CD4-positive, alpha-beta T cell (primary cell): ENCODE results near the gene PPP1R15A. TPM values are rescaled to one million over a fixed set of nuclear protein-coding genes. Genes with fewer than 3 reads are reported as not detected.
"Not testable (repeated sequence)": the region's sequence is repeated elsewhere in the genome, so short reads cannot be mapped to it uniquely, and the experiment has no call there.

ENCODE experiments used
- ATAC-seq: fragments of 200-7000 bp; cut with Tn5 transposase; one replicate; pipeline ENCODE4 v1.10.0; 2022; ENCODE audit warnings: mild to moderate bottlenecking; ENCODE audit not compliant: poor library complexity
- CTCF ChIA-PET: fragments of 350-600 bp; sonication (Branson Sonifier 250); formaldehyde crosslinking; loops from one replicate; lab custom pipeline; 2021; ENCODE audit warnings: antibody characterized with exemption, inconsistent platforms; lab: Charles Lee
- POLR2A ChIA-PET: fragments of 350-600 bp; sonication (Branson Sonifier 250); formaldehyde crosslinking; loops from one replicate; lab custom pipeline; 2021; ENCODE audit warnings: antibody characterized with exemption, inconsistent platforms; lab: Charles Lee
- DNase-seq, 14 experiments: peaks; one replicate each; pipeline ENCODE4 v3.0.0-alpha.2; 2013 to 2020; ENCODE audit warnings: mixed read lengths in 2 of 14
- H3K27ac ChIP-seq, 2 donors: one replicate each; pipeline versions ENCODE4 v1.5.1 to v1.7.0; 2013; ENCODE audit warnings: low read length in 2 of 2, low read depth in 1 of 2, mild to moderate bottlenecking in 1 of 2
- H3K27me3 ChIP-seq, 2 experiments: 1 replicate in 1 of 2; 2 replicates in 1 of 2; pipeline versions ENCODE4 v1.6.1 to v1.7.0; 2013; ENCODE audit warnings: low read length in 2 of 2, control low read depth in 1 of 2, mild to moderate bottlenecking in 1 of 2, moderate library complexity in 1 of 2; ENCODE audit not compliant: insufficient read depth in 2 of 2, control insufficient read depth in 1 of 2
- H3K36me3 ChIP-seq: one replicate; pipeline ENCODE4 v1.6.1; 2013; ENCODE audit warnings: low read length, control low read depth; ENCODE audit not compliant: insufficient read depth
- H3K4me1 ChIP-seq: one replicate; pipeline ENCODE4 v1.6.1; 2013; ENCODE audit warnings: low read length, control low read depth; ENCODE audit not compliant: insufficient read depth
- H3K4me3 ChIP-seq: one replicate; pipeline ENCODE4 v1.5.1; 2013; ENCODE audit warnings: mild to moderate bottlenecking, low read length, moderate library complexity
- H3K9me3 ChIP-seq, 2 experiments: 1 replicate in 1 of 2; 2 replicates in 1 of 2; pipeline versions ENCODE4 v1.6.1 to v1.7.0; 2013; ENCODE audit warnings: low read length in 2 of 2, mild to moderate bottlenecking in 2 of 2, control low read depth in 1 of 2, moderate library complexity in 1 of 2; ENCODE audit not compliant: control insufficient read depth in 1 of 2, insufficient read depth in 1 of 2
- H3K27ac Mint-ChIP-seq: one replicate; pipeline ENCODE4 v1.8.0; 2020; ENCODE audit warnings: mixed read lengths
- H3K27me3 Mint-ChIP-seq: one replicate; pipeline ENCODE4 v1.8.0; 2021; ENCODE audit warnings: mixed read lengths
- H3K36me3 Mint-ChIP-seq: one replicate; pipeline ENCODE4 v1.8.0; 2021; ENCODE audit warnings: low read depth, mixed read lengths
- H3K4me1 Mint-ChIP-seq: one replicate; pipeline ENCODE4 v1.8.0; 2021; ENCODE audit warnings: low read depth, mixed read lengths
- H3K4me3 Mint-ChIP-seq: one replicate; pipeline ENCODE4 v1.8.0; 2020; ENCODE audit warnings: mild to moderate bottlenecking, mixed read lengths
- H3K9me3 Mint-ChIP-seq: one replicate; pipeline ENCODE4 v1.8.0; 2020; ENCODE audit warnings: mixed read lengths
- intact Hi-C, 2 experiments: fragments of 100-400 bp; cut with DNase I in 1 of 2; cut with micrococcal nuclease in 1 of 2; formaldehyde crosslinking; loops; one replicate each; pipeline versions ENCODE4 v1.15.1 to v1.9.0; 2023 to 2025; cut with DNase I, micrococcal nuclease
- total RNA-seq, 174 experiments: library from RNA in 2 of 174; stranded (reverse) in 2 of 174; gene quantifications; one replicate each; pipeline ENCODE4 v1.2.3 and lab custom pipeline; 2021 to 2026
- TF ChIP-seq, protein P1 (sequence below): fragments of 200-600 bp; IDR thresholded peaks from one replicate; pipeline ENCODE4 v1.8.0; 2022; ENCODE audit warnings: antibody characterized with exemption, mild to moderate bottlenecking

The PPP1R15A gene
- total RNA-seq, 2 experiments from 2014 or later: 569 to 584 TPM

DNA sequence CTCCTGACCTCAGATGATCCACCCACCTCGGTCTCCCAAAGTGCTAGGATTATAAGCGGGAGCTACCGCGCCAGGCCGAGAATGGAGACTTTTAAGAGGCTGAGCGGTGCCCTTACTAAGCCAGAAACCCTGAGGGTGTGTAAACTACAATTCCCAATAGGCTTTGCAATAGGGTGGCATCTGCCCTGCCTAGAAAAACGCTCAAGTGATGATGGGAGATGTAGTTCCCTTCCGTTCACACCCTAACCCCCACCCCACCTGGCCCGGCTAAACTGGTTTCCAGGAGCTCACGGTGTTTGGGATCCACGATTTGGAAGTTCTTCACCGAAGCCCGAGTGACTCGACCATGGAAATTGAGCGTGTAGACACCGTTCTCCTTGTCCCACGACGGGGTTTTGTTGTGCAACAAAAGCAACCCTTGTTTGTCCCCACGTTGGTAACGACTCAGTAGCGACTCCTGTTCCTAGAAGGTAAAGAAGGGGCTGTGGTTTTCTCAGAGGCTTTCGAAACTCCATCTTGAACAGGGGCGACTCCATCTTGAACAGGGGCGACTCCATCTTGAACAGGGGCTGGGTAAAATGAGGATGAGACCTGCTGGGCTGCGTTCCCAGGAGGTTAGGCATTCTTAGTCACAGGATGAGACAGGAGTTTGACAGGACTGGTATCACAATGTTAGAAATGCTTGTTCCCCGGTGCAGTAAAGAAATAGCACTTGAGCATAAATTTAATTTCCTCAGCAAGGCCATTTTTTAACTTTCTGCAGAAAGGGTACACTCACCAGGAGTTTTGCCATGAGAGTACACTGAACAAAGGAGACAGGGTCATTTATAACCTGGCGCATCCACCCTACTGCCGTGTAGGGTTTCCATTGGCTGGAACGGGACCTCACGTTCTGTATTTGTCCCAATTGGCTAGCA, 9.8 kb downstream of the PPP1R15A start:
- DNase-seq: peak in 4 of 14 experiments; percentile 30 to 70 (median 53)

DNA sequence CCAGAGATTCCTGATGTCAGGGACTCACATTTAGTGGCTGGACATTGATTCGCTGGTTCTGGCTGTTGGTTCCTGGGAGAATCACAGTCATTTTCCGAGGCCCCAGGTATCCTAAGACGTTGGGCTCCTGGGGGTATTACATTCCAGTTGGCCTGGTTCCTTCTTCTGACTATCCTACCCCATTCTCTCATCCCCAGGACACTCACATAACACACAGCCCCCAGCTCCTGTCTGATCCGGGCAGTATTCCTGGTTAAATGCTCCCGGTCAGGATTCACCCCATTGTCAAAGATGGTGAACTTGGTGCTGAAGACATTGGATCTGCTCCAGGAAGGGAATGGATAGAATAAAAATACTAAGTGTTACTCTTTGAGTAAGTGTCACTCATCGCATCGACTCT, 11.5 kb downstream of the PPP1R15A start:
- intact Hi-C loops: no loop called here
- ChIA-PET CTCF (no interaction called here), POLR2A (interaction anchor here (1.0 kb wide), 1 partner anchor 12 kb away, joined by 3 read pairs; the partner anchor contains the start of gene PPP1R15A)
- Mint-ChIP-seq H3K4me3 (no peak overlapping the region), H3K27me3 (no peaks in the 10 kb centered on the region), H3K4me1 (peaks cover under 1% of the 10 kb centered on the region), H3K36me3 (peaks cover 2% of the 10 kb centered on the region), H3K9me3 (no peaks in the 10 kb centered on the region), H3K27ac (no peak overlapping the region)
- Histone ChIP-seq H3K27me3 (no peaks in the 10 kb centered on the region), H3K27ac (no peak overlapping the region), H3K9me3 (no peaks in the 10 kb centered on the region), H3K4me1 (no peaks in the 10 kb centered on the region), H3K36me3 (peaks cover under 1% of the 10 kb centered on the region), H3K4me3 (no peak overlapping the region)
- no peak for DNase-seq
- no peak for ATAC-seq
- TF ChIP-seq, protein P1, sequence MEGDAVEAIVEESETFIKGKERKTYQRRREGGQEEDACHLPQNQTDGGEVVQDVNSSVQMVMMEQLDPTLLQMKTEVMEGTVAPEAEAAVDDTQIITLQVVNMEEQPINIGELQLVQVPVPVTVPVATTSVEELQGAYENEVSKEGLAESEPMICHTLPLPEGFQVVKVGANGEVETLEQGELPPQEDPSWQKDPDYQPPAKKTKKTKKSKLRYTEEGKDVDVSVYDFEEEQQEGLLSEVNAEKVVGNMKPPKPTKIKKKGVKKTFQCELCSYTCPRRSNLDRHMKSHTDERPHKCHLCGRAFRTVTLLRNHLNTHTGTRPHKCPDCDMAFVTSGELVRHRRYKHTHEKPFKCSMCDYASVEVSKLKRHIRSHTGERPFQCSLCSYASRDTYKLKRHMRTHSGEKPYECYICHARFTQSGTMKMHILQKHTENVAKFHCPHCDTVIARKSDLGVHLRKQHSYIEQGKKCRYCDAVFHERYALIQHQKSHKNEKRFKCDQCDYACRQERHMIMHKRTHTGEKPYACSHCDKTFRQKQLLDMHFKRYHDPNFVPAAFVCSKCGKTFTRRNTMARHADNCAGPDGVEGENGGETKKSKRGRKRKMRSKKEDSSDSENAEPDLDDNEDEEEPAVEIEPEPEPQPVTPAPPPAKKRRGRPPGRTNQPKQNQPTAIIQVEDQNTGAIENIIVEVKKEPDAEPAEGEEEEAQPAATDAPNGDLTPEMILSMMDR: no peak

More for the DNA sequence above, 9.8 kb downstream of the PPP1R15A start:
- H3K27me3 ChIP-seq: no peaks in the 10 kb centered on the region
- no peak overlapping the region for H3K27ac Mint-ChIP-seq
- H3K4me1 Mint-ChIP-seq: peaks cover 5% of the 10 kb centered on the region
- no peak overlapping the region for H3K4me3 Mint-ChIP-seq
- H3K9me3 Mint-ChIP-seq: no peaks in the 10 kb centered on the region
- H3K36me3 ChIP-seq: peaks cover 7% of the 10 kb centered on the region
- TF ChIP-seq, protein P1: no peak
- H3K36me3 Mint-ChIP-seq: peaks cover 15% of the 10 kb centered on the region
- no peaks in the 10 kb centered on the region for H3K27me3 Mint-ChIP-seq
- ChIA-PET POLR2A (no interaction called here), CTCF (no interaction called here)
- H3K9me3 ChIP-seq: no peaks in the 10 kb centered on the region
- no peaks in the 10 kb centered on the region for H3K4me1 ChIP-seq
- no peak overlapping the region for H3K27ac ChIP-seq
- no peak overlapping the region for H3K4me3 ChIP-seq
- ATAC-seq: peak; percentile 80
- intact Hi-C loops: no loop called here

DNA sequence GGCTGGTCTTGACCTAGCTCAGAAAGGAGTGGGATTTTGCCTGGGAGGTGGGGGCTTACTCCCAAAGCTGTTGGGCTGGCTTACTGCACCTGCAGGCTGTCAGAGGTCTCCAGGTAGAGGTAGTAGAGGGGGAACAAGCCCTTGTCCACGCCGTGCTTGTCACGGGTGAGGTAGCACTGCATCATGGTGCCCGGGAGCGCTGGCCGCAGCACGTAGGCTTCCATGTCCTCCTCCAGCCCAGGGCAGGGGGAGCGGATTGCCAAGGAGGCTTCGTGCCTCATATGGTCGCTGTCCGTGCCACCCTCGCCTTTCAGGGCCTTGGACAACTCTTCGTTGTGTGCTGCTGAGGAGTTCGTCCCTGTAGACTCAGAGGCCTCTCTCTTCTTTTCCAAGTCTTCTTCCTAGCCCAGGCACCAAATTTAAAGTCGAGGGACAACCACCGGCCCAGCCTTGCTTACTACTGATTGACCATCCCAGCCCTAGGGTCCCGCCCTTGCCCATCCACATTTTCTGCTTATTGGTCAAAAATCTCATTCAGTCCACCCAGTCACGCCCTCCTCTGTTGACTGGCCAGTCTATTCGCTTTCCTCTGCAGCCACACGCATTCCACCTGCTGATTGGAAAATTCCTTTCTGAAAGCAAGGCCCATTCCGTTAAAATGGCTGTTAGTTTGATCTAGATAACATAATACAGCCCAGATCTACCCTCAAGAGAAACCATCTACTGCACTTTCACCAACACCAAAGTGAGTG, 15.8 kb downstream of the PPP1R15A start:
- Mint-ChIP-seq H3K9me3 (no peaks in the 10 kb centered on the region), H3K4me1 (no peaks in the 10 kb centered on the region), H3K4me3 (no peak overlapping the region), H3K27me3 (peaks cover 21% of the 10 kb centered on the region), H3K36me3 (no peaks in the 10 kb centered on the region), H3K27ac (no peak overlapping the region)
- Histone ChIP-seq H3K9me3 (no peaks in the 10 kb centered on the region), H3K4me3 (no peak overlapping the region), H3K27ac (no peak overlapping the region), H3K36me3 (no peaks in the 10 kb centered on the region), H3K4me1 (no peaks in the 10 kb centered on the region), H3K27me3 (no peaks in the 10 kb centered on the region)
- CTCF ChIA-PET: no interaction called here
- intact Hi-C loops: no loop called here
- DNase-seq (no peak), ATAC-seq (no peak)
- POLR2A ChIA-PET: no interaction called here
- TF ChIP-seq, protein P1: no peak

DNA sequence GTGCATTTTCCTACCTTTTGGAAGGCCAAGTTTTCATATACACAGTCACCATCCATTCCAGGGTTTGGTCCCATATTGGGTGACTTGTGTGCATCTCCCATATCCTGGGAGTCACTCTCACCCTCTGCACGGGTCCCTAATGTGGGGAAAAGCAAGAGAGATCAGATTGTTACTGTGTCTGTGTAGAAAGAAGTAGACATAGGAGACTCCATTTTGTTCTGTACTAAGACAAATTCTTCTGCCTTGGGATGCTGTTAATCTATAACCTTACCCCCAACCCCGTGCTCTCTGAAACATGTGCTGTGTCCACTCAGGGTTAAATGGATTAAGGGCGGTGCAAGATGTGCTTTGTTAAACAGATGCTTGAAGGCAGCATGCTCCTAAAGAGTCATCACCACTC, 17.3 kb downstream of the PPP1R15A start:
- POLR2A ChIA-PET, H3K27ac Mint-ChIP-seq, H3K36me3 Mint-ChIP-seq, H3K4me3 ChIP-seq, H3K27me3 ChIP-seq, ATAC-seq, intact Hi-C loops, H3K9me3 ChIP-seq, H3K36me3 ChIP-seq, H3K4me3 Mint-ChIP-seq, H3K27ac ChIP-seq, H3K4me1 Mint-ChIP-seq, H3K9me3 Mint-ChIP-seq, DNase-seq, CTCF ChIA-PET, H3K4me1 ChIP-seq: not testable (repeated sequence)
- H3K27me3 Mint-ChIP-seq: peaks cover 31% of the 10 kb centered on the region
